GM19397 (cell line): ENCODE data around the gene MUC7.
"Not testable (repeated sequence)": the region's sequence is repeated elsewhere in the genome, so short reads cannot be mapped to it uniquely, and the experiment has no call there.

Experiments
- ATAC-seq: cut with Tn5 transposase; IDR thresholded peaks from one replicate; pipeline ENCODE4 v1.9.1; 2021; ENCODE audit warnings: mild to moderate bottlenecking, moderate library complexity; ENCODE audit not compliant: unreplicated experiment

The MUC7 gene

GRCh38 chr4:70471897-70472296 lies at the start of gene MUC7:
MUC7 (plus strand) TSS chr4:70472197; CDS start chr4:70474022, 1,825 bp downstream.
- ATAC-seq, result no peak

- ATAC-seq, result no peak
Measured at GRCh38 chr4:70425306-70425705, 46.7 kb upstream of the MUC7 start.

- ATAC-seq, result no peak
Measured at GRCh38 chr4:70426789-70427188, 45.2 kb upstream of the MUC7 start.

- ATAC-seq, result no peak
Measured at GRCh38 chr4:70437197-70437596, 34.8 kb upstream of the MUC7 start.

GRCh38 chr4:70442474-70442873 lies 29.5 kb upstream of the MUC7 start:
- no peak for ATAC-seq

GRCh38 chr4:70443329-70443728 lies 28.7 kb upstream of the MUC7 start:
- ATAC-seq, result no peak

- no peak for ATAC-seq
Measured at GRCh38 chr4:70449220-70449619, 22.8 kb upstream of the MUC7 start.

- no peak for ATAC-seq
Measured at GRCh38 chr4:70452946-70453345, 19.1 kb upstream of the MUC7 start.

- no peak for ATAC-seq
Measured at GRCh38 chr4:70463335-70463734, 8.7 kb upstream of the MUC7 start.

GRCh38 chr4:70473679-70474078 lies 1.7 kb downstream of the MUC7 start:
- ATAC-seq, result no peak

GRCh38 chr4:70488748-70489147 lies 16.8 kb downstream of the MUC7 start:
- ATAC-seq, result no peak

- ATAC-seq, result no peak
Measured at GRCh38 chr4:70496231-70496630, 24.2 kb downstream of the MUC7 start.

GRCh38 chr4:70501838-70502237 lies 29.8 kb downstream of the MUC7 start:
- ATAC-seq, result not testable (repeated sequence)

- ATAC-seq, result no peak
Measured at GRCh38 chr4:70504733-70505132, 32.7 kb downstream of the MUC7 start.

- ATAC-seq, result peak; percentile 88
Measured at GRCh38 chr4:70505151-70505748, 33.3 kb downstream of the MUC7 start.

GRCh38 chr4:70508801-70509200 lies 36.8 kb downstream of the MUC7 start:
- no peak for ATAC-seq

GRCh38 chr4:70511365-70511764 lies 39.4 kb downstream of the MUC7 start:
- ATAC-seq, result no peak

GRCh38 chr4:70515367-70516250 lies 43.6 kb downstream of the MUC7 start:
- no peak for ATAC-seq

GRCh38 chr4:70518269-70518668 lies 46.3 kb downstream of the MUC7 start, which contains the start of gene AMTN:
AMTN (plus strand) TSS chr4:70518569; CDS start chr4:70518778, 209 bp downstream.
- no peak for ATAC-seq

- no peak for ATAC-seq
Measured at GRCh38 chr4:70518716-70519115, 46.7 kb downstream of the MUC7 start.

- no peak for ATAC-seq
Measured at GRCh38 chr4:70522626-70523025, 50.6 kb downstream of the MUC7 start.

GRCh38 chr4:70530997-70531396 lies 59.0 kb downstream of the MUC7 start:
- no peak for ATAC-seq
